Gastroesophageal sphincter (tissue), 4 donors: ENCODE results near the gene LHFPL3. TPM values are rescaled to one million over a fixed set of nuclear protein-coding genes. Genes with fewer than 3 reads are reported as not detected.

Experiments
- ATAC-seq: fragments of 150-250 bp; one replicate; pipeline ENCODE4 v1.9.1; 2016; ENCODE audit warnings: mild to moderate bottlenecking, moderate library complexity
- H3K27ac ChIP-seq, 4 donors: fragments of 200-600 bp; sonication (generic) in 3 of 4; 1 replicate in 3 of 4; 2 replicates in 1 of 4; pipeline ENCODE4 v1.5.1; 2016 to 2019
- H3K27me3 ChIP-seq: fragments of 200-600 bp; sonication (generic); one replicate; pipeline ENCODE4 v1.5.1; 2019
- H3K36me3 ChIP-seq, 2 donors: fragments of 200-600 bp; sonication (generic); one replicate each; pipeline ENCODE4 v1.5.1; 2019; ENCODE audit warnings: control low read depth in 1 of 2
- H3K4me1 ChIP-seq, 3 donors: fragments of 200-600 bp; sonication (generic); 1 replicate in 2 of 3; 2 replicates in 1 of 3; pipeline ENCODE4 v1.5.1; 2016 to 2019; ENCODE audit warnings: control low read depth in 2 of 3
- H3K4me3 ChIP-seq, 2 donors: fragments of 200-600 bp; sonication (generic); one replicate each; pipeline ENCODE4 v1.5.1; 2019; ENCODE audit warnings: mild to moderate bottlenecking in 1 of 2, moderate library complexity in 1 of 2
- H3K9me3 ChIP-seq, 3 donors: fragments of 200-600 bp; sonication (generic); one replicate each; pipeline ENCODE4 v1.5.1; 2017 to 2019; ENCODE audit warnings: control low read depth in 2 of 3
- EP300 ChIP-seq: sonication (generic); formaldehyde crosslinking; IDR thresholded peaks from one replicate; pipeline ENCODE4 v1.6.1; 2017; ENCODE audit warnings: antibody characterized with exemption, mild to moderate bottlenecking
- POLR2A ChIP-seq, 2 donors: fragments of 450-650 bp; IDR thresholded peaks; one replicate each; pipeline ENCODE4 v1.6.1; 2017; ENCODE audit warnings: antibody characterized with exemption in 2 of 2, mild to moderate bottlenecking in 2 of 2, moderate library complexity in 1 of 2
- POLR2AphosphoS5 ChIP-seq: sonication (generic); formaldehyde crosslinking; IDR thresholded peaks from one replicate; pipeline ENCODE4 v1.6.1; 2017; ENCODE audit warnings: antibody characterized with exemption
- WGBS, 2 donors: methylation state at CpG; one replicate each; pipeline ENCODE4 v1.1.5; 2018; ENCODE audit warnings: low coverage in 1 of 2; 5-methylcytosine and 5-hydroxymethylcytosine counted together
- total RNA-seq, 4 donors: library from RNA; depleted of rRNA; stranded (reverse); fragments of >200 nt; gene quantifications; one replicate each; pipeline ENCODE4 v1.1.0, GENCODE V29; 2016
- TF ChIP-seq, protein P1 (sequence below), 4 experiments: fragments of 200-600 bp in 2 of 4; fragments of 450-650 bp in 2 of 4; sonication (generic) in 1 of 4; IDR thresholded peaks; one replicate each; pipeline ENCODE4 v1.5.1; 2017 to 2019; ENCODE audit warnings: antibody characterized with exemption in 4 of 4, mild to moderate bottlenecking in 2 of 4, moderate library complexity in 2 of 4

LHFPL3 gene
- total RNA-seq, 4 donors from 2014 or later, result not detected

DNA sequence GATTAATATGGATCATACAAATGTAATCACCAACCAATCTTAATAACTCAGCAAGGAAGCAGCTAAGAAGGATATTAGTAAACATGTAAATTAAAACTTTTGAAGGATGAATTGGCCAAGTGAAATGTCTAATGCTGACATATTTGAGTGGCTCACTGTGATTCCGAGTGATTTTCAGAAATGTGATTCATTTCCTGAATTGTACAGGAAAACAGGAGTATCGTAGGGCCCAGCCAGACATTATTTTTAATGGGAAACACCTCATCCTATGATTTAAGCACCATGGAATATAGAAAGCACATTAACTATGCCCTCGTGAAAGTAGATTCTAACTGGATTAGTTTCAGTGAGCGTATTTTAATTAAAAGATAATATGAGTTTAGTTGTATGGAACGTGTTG is 82.3 kb downstream of the LHFPL3 start:
- 51 to 76% methylated on average over 5 of the region's 5 CpGs for WGBS, 2 donors
- no peaks in the 10 kb centered on the region for H3K27me3 ChIP-seq
- H3K4me3 ChIP-seq, result no peak overlapping the region
- no peak for TF ChIP-seq POLR2A (IDR thresholded peaks at IDR 0.05)
- TF ChIP-seq POLR2AphosphoS5, result no peak
- TF ChIP-seq EP300, result no peak
- TF ChIP-seq, protein P1, sequence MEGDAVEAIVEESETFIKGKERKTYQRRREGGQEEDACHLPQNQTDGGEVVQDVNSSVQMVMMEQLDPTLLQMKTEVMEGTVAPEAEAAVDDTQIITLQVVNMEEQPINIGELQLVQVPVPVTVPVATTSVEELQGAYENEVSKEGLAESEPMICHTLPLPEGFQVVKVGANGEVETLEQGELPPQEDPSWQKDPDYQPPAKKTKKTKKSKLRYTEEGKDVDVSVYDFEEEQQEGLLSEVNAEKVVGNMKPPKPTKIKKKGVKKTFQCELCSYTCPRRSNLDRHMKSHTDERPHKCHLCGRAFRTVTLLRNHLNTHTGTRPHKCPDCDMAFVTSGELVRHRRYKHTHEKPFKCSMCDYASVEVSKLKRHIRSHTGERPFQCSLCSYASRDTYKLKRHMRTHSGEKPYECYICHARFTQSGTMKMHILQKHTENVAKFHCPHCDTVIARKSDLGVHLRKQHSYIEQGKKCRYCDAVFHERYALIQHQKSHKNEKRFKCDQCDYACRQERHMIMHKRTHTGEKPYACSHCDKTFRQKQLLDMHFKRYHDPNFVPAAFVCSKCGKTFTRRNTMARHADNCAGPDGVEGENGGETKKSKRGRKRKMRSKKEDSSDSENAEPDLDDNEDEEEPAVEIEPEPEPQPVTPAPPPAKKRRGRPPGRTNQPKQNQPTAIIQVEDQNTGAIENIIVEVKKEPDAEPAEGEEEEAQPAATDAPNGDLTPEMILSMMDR (IDR thresholded peaks at IDR 0.05), result no peak
- no peaks in the 10 kb centered on the region for H3K4me1 ChIP-seq
- no peak for ATAC-seq
- H3K9me3 ChIP-seq, result no peaks in the 10 kb centered on the region
- H3K36me3 ChIP-seq, result no peaks in the 10 kb centered on the region
- no peak overlapping the region for H3K27ac ChIP-seq

- no peak for ATAC-seq
- H3K4me1 ChIP-seq, result no peaks in the 10 kb centered on the region
- H3K27ac ChIP-seq, result no peak overlapping the region
- no peaks in the 10 kb centered on the region for H3K9me3 ChIP-seq
- no peak overlapping the region for H3K4me3 ChIP-seq
- WGBS, 2 donors, result 31 to 41% methylated on average over 3 of the region's 3 CpGs
- H3K36me3 ChIP-seq, result no peaks in the 10 kb centered on the region
- no peaks in the 10 kb centered on the region for H3K27me3 ChIP-seq
- TF ChIP-seq POLR2A (IDR thresholded peaks at IDR 0.05), result no peak
- TF ChIP-seq POLR2AphosphoS5, result no peak
- TF ChIP-seq, protein P1 (IDR thresholded peaks at IDR 0.05), result no peak
- no peak for TF ChIP-seq EP300
Observed at GRCh38 chr7:104412911-104413310, 84.5 kb downstream of the LHFPL3 start.

DNA sequence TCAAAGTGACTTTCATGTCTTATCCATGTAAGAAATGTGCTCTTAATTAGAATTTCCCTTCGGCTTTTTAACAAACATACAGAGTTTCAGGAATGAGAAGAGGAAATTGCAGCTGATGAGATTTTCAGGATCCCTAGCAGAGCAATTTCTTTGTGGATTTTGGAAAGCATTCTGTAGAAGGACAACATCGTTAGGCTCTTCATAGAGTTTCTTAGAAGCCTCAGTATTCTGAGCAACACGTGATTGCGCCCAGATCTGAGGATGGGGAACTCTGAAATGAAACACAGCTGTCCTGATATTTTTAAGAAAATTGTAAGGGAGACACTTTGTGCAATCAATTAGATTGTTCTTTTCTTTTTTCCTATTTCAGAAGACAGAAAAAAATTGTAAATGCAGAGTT is 85.8 kb downstream of the LHFPL3 start:
- no peak for ATAC-seq
- Histone ChIP-seq H3K27ac (no peak overlapping the region), H3K4me1 (no peaks in the 10 kb centered on the region), H3K4me3 (no peak overlapping the region), H3K36me3 (no peaks in the 10 kb centered on the region), H3K27me3 (no peaks in the 10 kb centered on the region), H3K9me3 (no peaks in the 10 kb centered on the region)
- TF ChIP-seq POLR2A (IDR thresholded peaks at IDR 0.05) (no peak), POLR2AphosphoS5 (no peak), EP300 (no peak)
- TF ChIP-seq, protein P1 (IDR thresholded peaks at IDR 0.05), result no peak
- WGBS, 2 donors, result 58 to 60% methylated on average over 4 of the region's 4 CpGs

DNA sequence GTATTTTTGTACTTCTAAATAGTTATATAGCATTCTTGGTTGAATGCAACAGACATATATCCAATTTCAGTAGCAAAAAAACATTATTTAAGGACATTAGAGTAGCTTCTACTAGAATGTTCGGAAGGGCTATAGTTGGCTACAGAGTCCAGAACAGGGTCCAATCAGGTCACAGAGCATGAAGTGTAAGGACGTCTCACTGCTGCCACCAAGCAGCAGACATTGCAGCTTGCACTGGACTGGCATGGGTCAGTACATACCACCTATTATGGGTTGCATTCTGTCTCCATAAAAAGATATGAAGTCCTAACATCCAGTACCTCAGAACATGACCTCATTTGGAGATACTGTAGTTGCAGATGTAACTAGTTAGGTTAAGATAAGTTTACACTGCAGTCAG is 87.3 kb downstream of the LHFPL3 start:
- Histone ChIP-seq H3K4me1 (no peaks in the 10 kb centered on the region), H3K4me3 (no peak overlapping the region), H3K9me3 (no peaks in the 10 kb centered on the region), H3K27me3 (no peaks in the 10 kb centered on the region), H3K36me3 (no peaks in the 10 kb centered on the region), H3K27ac (no peak overlapping the region)
- 25 to 45% methylated on average over 2 of the region's 2 CpGs for WGBS, 2 donors
- no peak for TF ChIP-seq POLR2A (IDR thresholded peaks at IDR 0.05)
- no peak for TF ChIP-seq POLR2AphosphoS5
- TF ChIP-seq, protein P1 (IDR thresholded peaks at IDR 0.05), result no peak
- no peak for TF ChIP-seq EP300
- ATAC-seq, result no peak

- H3K4me3 ChIP-seq, result no peak overlapping the region
- no peaks in the 10 kb centered on the region for H3K27me3 ChIP-seq
- no peak overlapping the region for H3K27ac ChIP-seq
- TF ChIP-seq, protein P1 (IDR thresholded peaks at IDR 0.05), result no peak
- TF ChIP-seq POLR2A (IDR thresholded peaks at IDR 0.05) (no peak), EP300 (no peak), POLR2AphosphoS5 (no peak)
- no peak for ATAC-seq
- WGBS, 2 donors, result 78 to 81% methylated on average over 6 of the region's 6 CpGs
- no peaks in the 10 kb centered on the region for H3K36me3 ChIP-seq
- H3K4me1 ChIP-seq, result no peaks in the 10 kb centered on the region
- H3K9me3 ChIP-seq, result no peaks in the 10 kb centered on the region
Observed at GRCh38 chr7:104416866-104417393, 88.5 kb downstream of the LHFPL3 start.
